ENCODE measurements around the gene AKAP1. TPM values are rescaled to one million over a fixed set of nuclear protein-coding genes. Genes with fewer than 3 reads are reported as not detected.

AKAP1 gene
- total and polyA plus RNA-seq, 7 donors: 42.3 to 231 (median 95.5) TPM

GRCh38 chr17:57140316-57140715 is 55.3 kb downstream of the AKAP1 start:
- Histone ChIP-seq H3K27me3 (ENCODE audit: insufficient read depth in 3 of 3, low read length in 2 of 3) (no peaks in the 10 kb centered on the region), H3K4me3 (no peak overlapping the region), H3K9me3 (no peaks in the 10 kb centered on the region), H3K4me1 (no peaks in the 10 kb centered on the region), H3K36me3 (ENCODE audit: insufficient read depth in 1 of 2, low read depth in 1 of 2) (no peaks in the 10 kb centered on the region), H3K27ac (no peak overlapping the region)
- WGBS, 3 donors: 47 to 63% (median 48%) methylated on average over 8 of the region's 8 CpGs
- ATAC-seq (no peak), DNase-seq (no peak)
- intact Hi-C loops (cut with DNase I): no loop called here
- no peak for TF ChIP-seq CTCF (IDR thresholded peaks at IDR 0.05)

GRCh38 chr17:57142925-57143324 is 57.9 kb downstream of the AKAP1 start:
- DNase-seq (no peak), ATAC-seq (no peak)
- no peaks in the 10 kb centered on the region for H3K9me3 ChIP-seq
- WGBS, 3 donors: 17 to 27% (median 22%) methylated on average over 4 of the region's 4 CpGs
- no peak for TF ChIP-seq CTCF (IDR thresholded peaks at IDR 0.05)
- no peaks in the 10 kb centered on the region for H3K27me3 ChIP-seq (ENCODE audit: insufficient read depth in 3 of 3, low read length in 2 of 3)
- no peak overlapping the region for H3K4me3 ChIP-seq
- H3K27ac ChIP-seq: no peak overlapping the region
- no peaks in the 10 kb centered on the region for H3K4me1 ChIP-seq
- intact Hi-C loops (cut with DNase I): no loop called here
- H3K36me3 ChIP-seq (ENCODE audit: insufficient read depth in 1 of 2, low read depth in 1 of 2): no peaks in the 10 kb centered on the region

- Histone ChIP-seq H3K9me3 (no peaks in the 10 kb centered on the region), H3K4me1 (no peaks in the 10 kb centered on the region), H3K27ac (no peak overlapping the region), H3K36me3 (ENCODE audit: insufficient read depth in 1 of 2, low read depth in 1 of 2) (no peaks in the 10 kb centered on the region), H3K27me3 (ENCODE audit: insufficient read depth in 3 of 3, low read length in 2 of 3) (no peaks in the 10 kb centered on the region), H3K4me3 (no peak overlapping the region)
- DNase-seq (no peak), ATAC-seq (no peak)
- intact Hi-C loops (cut with DNase I): no loop called here
- 56 to 67% (median 61%) methylated on average over 2 of the region's 2 CpGs for WGBS, 3 donors
- no peak for TF ChIP-seq CTCF (IDR thresholded peaks at IDR 0.05)
Observed at GRCh38 chr17:57143361-57143760, 58.3 kb downstream of the AKAP1 start.

- no peaks in the 10 kb centered on the region for H3K36me3 ChIP-seq (ENCODE audit: insufficient read depth in 1 of 2, low read depth in 1 of 2)
- no peak overlapping the region for H3K4me3 ChIP-seq
- ATAC-seq: no peak
- H3K4me1 ChIP-seq: no peaks in the 10 kb centered on the region
- intact Hi-C loops (cut with DNase I): no loop called here
- no peaks in the 10 kb centered on the region for H3K27me3 ChIP-seq (ENCODE audit: insufficient read depth in 3 of 3, low read length in 2 of 3)
- H3K27ac ChIP-seq: no peak overlapping the region
- no peaks in the 10 kb centered on the region for H3K9me3 ChIP-seq
- no peak for DNase-seq
- WGBS, 3 donors: 77 to 87% (median 85%) methylated on average over 5 of the region's 5 CpGs
- no peak for TF ChIP-seq CTCF (IDR thresholded peaks at IDR 0.05)
Observed at GRCh38 chr17:57143919-57144318, 58.9 kb downstream of the AKAP1 start.

- intact Hi-C loops (cut with DNase I): no loop called here
- 71 to 80% (median 75%) methylated on average over 7 of the region's 7 CpGs for WGBS, 3 donors
- Histone ChIP-seq H3K4me1 (no peaks in the 10 kb centered on the region), H3K36me3 (ENCODE audit: insufficient read depth in 1 of 2, low read depth in 1 of 2) (no peaks in the 10 kb centered on the region), H3K9me3 (no peaks in the 10 kb centered on the region), H3K27me3 (ENCODE audit: insufficient read depth in 3 of 3, low read length in 2 of 3) (no peaks in the 10 kb centered on the region), H3K27ac (no peak overlapping the region), H3K4me3 (no peak overlapping the region)
- DNase-seq (no peak), ATAC-seq (no peak)
- no peak for TF ChIP-seq CTCF (IDR thresholded peaks at IDR 0.05)
Observed at GRCh38 chr17:57144567-57144966, 59.5 kb downstream of the AKAP1 start.

Data from psoas muscle (tissue), 8 donors.